ENCODE data around the gene ERBB3.

GRCh38 chr12:56128670-56129205 is 48.8 kb downstream of the ERBB3 start:
- TF ChIP-seq CTCF (IDR thresholded peaks at IDR 0.05) = no peak
- TF ChIP-seq POLR2AphosphoS5 (IDR thresholded peaks at IDR 0.05) = no peak
